HCT116 (cell line): ENCODE data around the gene RWDD4. TPM values are rescaled to one million over a fixed set of nuclear protein-coding genes. Genes with fewer than 3 reads are reported as not detected.

Source experiments
- ATAC-seq: fragments of 200-7000 bp; cut with Tn5 transposase; 2 replicates; pipeline ENCODE4 v1.9.1; 2020; ENCODE audit warnings: mild to moderate bottlenecking, moderate library complexity
- BruUV-seq: library from RNA; stranded (reverse); fragments of 400-500 nt; replicated peaks from 2 replicates; lab custom pipeline; 2021; lab: Mats Ljungman, UMichigan
- CTCF ChIA-PET: fragments of 300-600 bp; sonication (Branson Sonifier 250); formaldehyde crosslinking; loops from one replicate; lab custom pipeline; 2021; ENCODE audit warnings: antibody characterized with exemption; lab: Charles Lee
- POLR2A ChIA-PET: fragments of 300-600, 350-600 bp; sonication (Branson Sonifier 250); formaldehyde crosslinking; loops from one replicate; lab custom pipeline; 2021; ENCODE audit warnings: antibody characterized with exemption; lab: Charles Lee
- RAD21 ChIA-PET, 2 experiments: fragments of 300-600 bp; sonication (Branson Sonifier 250); formaldehyde crosslinking; loops; one replicate each; lab custom pipeline; 2023; ENCODE audit warnings: low total read pairs in 2 of 2; ENCODE audit not compliant: uncharacterized antibody in 2 of 2, unreplicated experiment in 2 of 2, low non-redundant PET in 1 of 2; lab: Charles Lee
- DNase-seq: peaks from one replicate; pipeline ENCODE4 v3.0.0-alpha.2; 2010; ENCODE audit warnings: low read depth, low spot score
- H2AFZ ChIP-seq: fragments of 200-600 bp; shearing (Covaris generic), sonication (generic); 2 replicates; pipeline ENCODE4 v1.6.1; 2017; ENCODE audit warnings: low read depth, mixed run types, mixed read lengths, antibody characterized with exemption, low read length; ENCODE audit not compliant: poor library complexity, severe bottlenecking
- H3K27ac ChIP-seq: 2 replicates; pipeline ENCODE4 v1.5.1; 2012; ENCODE audit warnings: low read depth, low read length
- H3K27me3 ChIP-seq: fragments of 200-600 bp; sonication (generic); 2 replicates; pipeline ENCODE4 v1.6.1; 2016; ENCODE audit warnings: mixed run types, low read length, mixed read lengths; ENCODE audit not compliant: insufficient read depth
- H3K36me3 ChIP-seq, 2 experiments: fragments of 200-500 bp in 1 of 2; fragments of 200-600 bp in 1 of 2; sonication (Bioruptor generic) in 1 of 2; sonication (generic) in 1 of 2; 2 replicates each; pipeline versions ENCODE4 v1.5.1 to v1.6.1; 2014 to 2016; ENCODE audit warnings: low read length in 2 of 2, inconsistent platforms in 1 of 2, mixed read lengths in 1 of 2, mixed run types in 1 of 2; ENCODE audit not compliant: insufficient read depth in 2 of 2, control insufficient read depth in 1 of 2
- H3K4me1 ChIP-seq, 2 experiments: fragments of 200-600 bp in 1 of 2; sonication (generic) in 1 of 2; 2 replicates each; pipeline versions ENCODE4 v1.5.1 to v1.6.1; 2012 to 2017; ENCODE audit warnings: low read length in 2 of 2, inconsistent platforms in 1 of 2, mild to moderate bottlenecking in 1 of 2, mixed read lengths in 1 of 2, mixed run types in 1 of 2, moderate library complexity in 1 of 2; ENCODE audit not compliant: insufficient read depth in 2 of 2, control insufficient read depth in 1 of 2
- H3K4me2 ChIP-seq: fragments of 200-600 bp; sonication (generic); 2 replicates; pipeline ENCODE4 v1.6.1; 2017; ENCODE audit warnings: mixed run types, low read length, mixed read lengths
- H3K4me3 ChIP-seq, 2 experiments: fragments of 200-600 bp in 1 of 2; sonication (generic) in 1 of 2; replicated peaks in 1 of 2; 2 replicates each; pipeline ENCODE4 v1.5.1; 2011 to 2016; ENCODE audit warnings: low read length in 2 of 2, control low read depth in 1 of 2, low read depth in 1 of 2, mild to moderate bottlenecking in 1 of 2, mixed read lengths in 1 of 2, mixed run types in 1 of 2
- H3K79me2 ChIP-seq: fragments of 200-600 bp; sonication (generic); 2 replicates; pipeline ENCODE4 v1.6.1; 2017; ENCODE audit warnings: mild to moderate bottlenecking, mixed run types, low read length, moderate library complexity, mixed read lengths; ENCODE audit not compliant: insufficient read depth
- H3K9ac ChIP-seq: fragments of 200-600 bp; sonication (generic); 2 replicates; pipeline ENCODE4 v1.6.1; 2016; ENCODE audit warnings: low read length, mixed read lengths
- H3K9me2 ChIP-seq: fragments of 200-600 bp; sonication (generic), shearing (Covaris generic); 2 replicates; pipeline ENCODE4 v1.6.1; 2017; ENCODE audit warnings: mixed run types, mild to moderate bottlenecking, moderate library complexity; ENCODE audit not compliant: insufficient read depth
- H3K9me3 ChIP-seq, 2 experiments: fragments of 200-500 bp in 1 of 2; fragments of 200-600 bp in 1 of 2; sonication (Bioruptor generic) in 1 of 2; sonication (generic) in 1 of 2; 2 replicates each; pipeline ENCODE4 v1.6.1; 2014 to 2017; ENCODE audit warnings: low read length in 2 of 2, mixed read lengths in 2 of 2, inconsistent platforms in 1 of 2, low read depth in 1 of 2, mild to moderate bottlenecking in 1 of 2, mixed run types in 1 of 2, moderate library complexity in 1 of 2; ENCODE audit not compliant: control insufficient read depth in 1 of 2, insufficient read depth in 1 of 2
- H4K20me1 ChIP-seq: fragments of 200-600 bp; sonication (generic), shearing (Covaris generic); 2 replicates; pipeline ENCODE4 v1.6.1; 2017; ENCODE audit warnings: mixed run types, mild to moderate bottlenecking, moderate library complexity; ENCODE audit not compliant: insufficient read depth
- ATF3 ChIP-seq: IDR thresholded peaks from 2 replicates; pipeline ENCODE4 v1.6.1; 2012
- CEBPB ChIP-seq: IDR thresholded peaks from 2 replicates; pipeline ENCODE4 v1.6.1; 2012; ENCODE audit warnings: low read depth
- CTCF ChIP-seq, 3 experiments: fragments of 200-600 bp in 1 of 3; sonication (generic) in 1 of 3; IDR thresholded peaks in 2 of 3; conservative IDR thresholded peaks in 1 of 3; 2 replicates each; pipeline ENCODE4 v1.5.1; 2012 to 2017; ENCODE audit warnings: low read depth in 2 of 3, low read length in 2 of 3, antibody characterized with exemption in 1 of 3, borderline replicate concordance in 1 of 3, control low read depth in 1 of 3, mild to moderate bottlenecking in 1 of 3, mixed read lengths in 1 of 3, mixed run types in 1 of 3, moderate library complexity in 1 of 3; ENCODE audit not compliant: insufficient read depth in 1 of 3
- EGR1 ChIP-seq: IDR thresholded peaks from 2 replicates; pipeline ENCODE4 v1.6.1; 2012; ENCODE audit warnings: low read depth
- ELF1 ChIP-seq: IDR thresholded peaks from 2 replicates; pipeline ENCODE4 v1.6.1; 2012; ENCODE audit warnings: low read depth, borderline replicate concordance
- EZH2 ChIP-seq: fragments of 200-600 bp; sonication (generic); IDR thresholded peaks from 2 replicates; pipeline ENCODE4 v1.6.1; 2017; ENCODE audit warnings: antibody characterized with exemption, mixed run types
- JUND ChIP-seq: IDR thresholded peaks from 2 replicates; pipeline ENCODE4 v1.6.1; 2012
- MAX ChIP-seq: IDR thresholded peaks from 2 replicates; pipeline ENCODE4 v1.6.1; 2012
- POLR2A ChIP-seq: IDR thresholded peaks from 2 replicates; pipeline ENCODE4 v1.7.0; 2011; ENCODE audit warnings: borderline replicate concordance; ENCODE audit not compliant: insufficient read depth, insufficient read length; ENCODE audit errors: extremely low read depth
- POLR2AphosphoS5 ChIP-seq: IDR thresholded peaks from 2 replicates; pipeline ENCODE4 v1.6.1; 2011; ENCODE audit warnings: mild to moderate bottlenecking, low read depth, low read length, moderate library complexity
- RAD21 ChIP-seq: IDR thresholded peaks from 2 replicates; pipeline ENCODE4 v1.6.1; 2012; ENCODE audit warnings: low read depth, mild to moderate bottlenecking
- REST ChIP-seq: IDR thresholded peaks from 2 replicates; pipeline ENCODE4 v1.6.1; 2012; ENCODE audit warnings: low read depth
- SP1 ChIP-seq: IDR thresholded peaks from 2 replicates; pipeline ENCODE4 v1.6.1; 2012; ENCODE audit warnings: low read depth
- YY1 ChIP-seq: IDR thresholded peaks from 2 replicates; pipeline ENCODE4 v1.6.1; 2011; ENCODE audit warnings: low read length, low read depth, moderate library complexity, mild to moderate bottlenecking; ENCODE audit not compliant: insufficient replicate concordance; ENCODE audit errors: extremely low read depth
- ZFX ChIP-seq: fragments of 450-650 bp; IDR thresholded peaks from 2 replicates; pipeline ENCODE4 v1.6.1; 2017
- intact Hi-C: fragments of 100-400 bp; cut with micrococcal nuclease; formaldehyde crosslinking; loops from 2 replicates; pipeline ENCODE4 v1.10.0; 2022
- total RNA-seq: library from RNA; stranded (reverse); gene quantifications from one replicate; pipeline ENCODE4 v1.2.1, GENCODE V29; 2021; ENCODE audit not compliant: unreplicated experiment

The RWDD4 gene
- total RNA-seq, 1 experiment from 2014 or later = 11.9 TPM

- TF ChIP-seq EZH2 (no peak), MAX (no peak), ZFX (no peak), POLR2AphosphoS5 (no peak), YY1 (no peak), EGR1 (no peak), RAD21 (no peak), CEBPB (no peak), CTCF (IDR thresholded peaks at IDR 0.05 in 2 of 3, conservative IDR thresholded peaks at IDR 0.05 in 1 of 3; ENCODE audit: borderline replicate concordance in 1 of 3, insufficient read depth in 1 of 3, low read depth in 2 of 3, low read length in 2 of 3) (no peak), SP1 (no peak), ATF3 (no peak), ELF1 (no peak), JUND (no peak), POLR2A (no peak), REST (no peak)
- no TSS peak for BruUV-seq
- no peak overlapping the region for H2AFZ ChIP-seq
- no peak for ATAC-seq
- H3K4me1 ChIP-seq = no peaks in the 10 kb centered on the region
- no peak overlapping the region for H3K4me3 ChIP-seq
- no peak overlapping the region for H3K9ac ChIP-seq
- no peaks in the 10 kb centered on the region for H3K79me2 ChIP-seq
- ChIA-PET CTCF (no interaction called here), RAD21 (no interaction called here), POLR2A (no interaction called here)
- no peaks in the 10 kb centered on the region for H3K9me3 ChIP-seq
- H3K27me3 ChIP-seq = no peaks in the 10 kb centered on the region
- H4K20me1 ChIP-seq = no peaks in the 10 kb centered on the region
- no peak for DNase-seq
- H3K9me2 ChIP-seq = no peaks in the 10 kb centered on the region
- H3K36me3 ChIP-seq = no peaks in the 10 kb centered on the region
- no peak overlapping the region for H3K4me2 ChIP-seq
- intact Hi-C loops = no loop called here
- H3K27ac ChIP-seq = no peak overlapping the region
Measured at GRCh38 chr4:183631577-183632198, 27.3 kb downstream of the RWDD4 start.
